ENCODE measurements around the gene FGF8. TPM values are rescaled to one million over a fixed set of nuclear protein-coding genes. Genes with fewer than 3 reads are reported as not detected.
A peak's percentile ranks its signal among the peaks of the same experiment; 100 is the strongest.

FGF8 gene
- total RNA-seq, 2 donors from 2014 or later = not detected

GRCh38 chr10:101782811-101783735 lies 7.2 kb upstream of the FGF8 start, which contains the start of gene NPM3:
TSS of gene NPM3 (minus strand) at chr10:101783446. CDS start at chr10:101783390, 56 bp downstream.
- ATAC-seq = peak; percentile 70 to 73
- DNase-seq = peak; percentile 91
- intact Hi-C loops (cut with DNase I) = no loop called here

GRCh38 chr10:101781984-101782810 lies 6.3 kb upstream of the FGF8 start:
- no peak for DNase-seq
- intact Hi-C loops (cut with DNase I) = loop anchor here in 1 of 2 donors (2.0 kb wide), 1 partner anchor 181 kb away; no protein-coding TSS in a partner anchor
- ATAC-seq = no peak

- no peak for ATAC-seq
- no peak for DNase-seq
- intact Hi-C loops (cut with DNase I) = loop anchor here in 1 of 2 donors (2.0 kb wide), 1 partner anchor 181 kb away; no protein-coding TSS in a partner anchor
Observed at GRCh38 chr10:101781655-101781983, 5.7 kb upstream of the FGF8 start.

- intact Hi-C loops (cut with DNase I) = loop anchor here in 1 of 2 donors (2.0 kb wide), 1 partner anchor 180 kb away; no protein-coding TSS in a partner anchor
- ATAC-seq (peak; percentile 36 to 41), DNase-seq (peak; percentile 67)
Observed at GRCh38 chr10:101780818-101781654, 5.1 kb upstream of the FGF8 start.

- no peak for DNase-seq
- no peak for ATAC-seq
- intact Hi-C loops (cut with DNase I) = loop anchor here in 1 of 2 donors (2.0 kb wide), 1 partner anchor 180 kb away; no protein-coding TSS in a partner anchor
Observed at GRCh38 chr10:101780187-101780817, 4.4 kb upstream of the FGF8 start.

- ATAC-seq = peak; percentile 71 to 76
- peak; percentile 85 for DNase-seq
- intact Hi-C loops (cut with DNase I) = loop anchor here (2.0 to 10.0 kb wide), 4 partner anchors 177 to 567 kb away; no protein-coding TSS in a partner anchor
Observed at GRCh38 chr10:101779544-101780186, 3.8 kb upstream of the FGF8 start.

GRCh38 chr10:101778781-101779543 lies 3.0 kb upstream of the FGF8 start:
- ATAC-seq = peak in 1 of 2 donors; percentile 38

GRCh38 chr10:101778151-101778780 lies 2.4 kb upstream of the FGF8 start:
- DNase-seq (no peak), ATAC-seq (no peak)
- intact Hi-C loops (cut with DNase I) = loop anchor here (5.0 to 10.0 kb wide), 3 partner anchors 176 to 566 kb away; no protein-coding TSS in a partner anchor

More at GRCh38 chr10:101778781-101779543, 3.0 kb upstream of the FGF8 start:
- no peak for DNase-seq
- intact Hi-C loops (cut with DNase I) = loop anchor here (5.0 to 10.0 kb wide), 3 partner anchors 177 to 567 kb away; no protein-coding TSS in a partner anchor

GRCh38 chr10:101777619-101778145 lies 1.8 kb upstream of the FGF8 start:
- intact Hi-C loops (cut with DNase I) = loop anchor here (5.0 to 10.0 kb wide), 3 partner anchors 175 to 565 kb away; no protein-coding TSS in a partner anchor
- no peak for DNase-seq
- no peak for ATAC-seq

GRCh38 chr10:101776161-101776817 lies 375 bp upstream of the FGF8 start:
- DNase-seq = no peak
- intact Hi-C loops (cut with DNase I) = loop anchor here (5.0 to 10.0 kb wide), 3 partner anchors 174 to 564 kb away; no protein-coding TSS in a partner anchor
- ATAC-seq = no peak

GRCh38 chr10:101774589-101775272 lies 1.2 kb downstream of the FGF8 start:
- ATAC-seq (no peak), DNase-seq (no peak)

GRCh38 chr10:101773923-101774588 lies 1.9 kb downstream of the FGF8 start:
- no peak for ATAC-seq
- intact Hi-C loops (cut with DNase I) = loop anchor here in 1 of 2 donors (10.0 kb wide), 1 partner anchor 559 kb away; no protein-coding TSS in a partner anchor
- DNase-seq = no peak

More at GRCh38 chr10:101774589-101775272, 1.2 kb downstream of the FGF8 start:
- intact Hi-C loops (cut with DNase I) = loop anchor here (5.0 to 10.0 kb wide), 3 partner anchors 172 to 562 kb away; no protein-coding TSS in a partner anchor

- ATAC-seq (no peak), DNase-seq (no peak)
- intact Hi-C loops (cut with DNase I) = loop anchor here in 1 of 2 donors (10.0 kb wide), 1 partner anchor 558 kb away; no protein-coding TSS in a partner anchor
Observed at GRCh38 chr10:101772895-101773761, 2.8 kb downstream of the FGF8 start.
